ENCODE measurements around the gene COL27A1. TPM values are rescaled to one million over a fixed set of nuclear protein-coding genes. Genes with fewer than 3 reads are reported as not detected.

COL27A1 gene
- polyA plus RNA-seq, 1 of the 3 experiments (the other 2 are of a cell fraction): 8.7 TPM

DNA sequence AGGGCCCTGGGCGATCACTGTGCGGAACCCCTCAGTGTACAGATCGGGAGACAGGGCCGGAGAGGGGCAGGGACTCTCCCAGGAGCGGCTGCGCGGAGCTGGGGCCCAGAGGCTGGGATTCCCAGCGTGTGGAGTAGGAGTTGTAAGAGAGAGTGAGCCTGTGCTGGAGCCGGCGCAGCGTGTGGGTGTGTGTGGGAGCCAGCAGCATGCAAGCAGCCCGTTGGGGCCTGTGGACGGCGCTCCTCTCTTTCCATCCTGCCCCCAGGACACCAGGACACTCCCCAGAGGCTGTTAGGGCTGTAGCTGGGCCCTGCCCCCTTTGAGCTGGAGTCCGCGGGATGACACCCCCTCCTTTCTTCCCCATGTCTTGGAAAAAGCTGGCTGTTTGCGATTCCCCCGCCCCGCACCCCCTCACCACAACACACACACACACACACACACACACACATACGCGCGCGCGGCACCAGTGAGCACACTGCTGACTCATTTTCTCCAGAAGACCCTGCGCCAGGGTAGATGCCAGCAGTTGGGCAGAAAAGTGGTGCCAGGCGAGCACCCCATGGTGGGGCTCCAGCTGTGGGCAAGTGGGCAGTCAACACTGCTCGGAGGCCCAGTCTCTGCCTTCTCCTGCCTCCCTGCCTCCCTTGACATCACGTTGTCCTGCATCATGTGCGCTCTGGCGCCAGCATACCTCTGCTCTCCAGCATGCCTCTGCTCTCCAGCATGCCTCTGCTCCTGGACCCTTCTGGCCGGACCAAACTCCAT lies 1.5 kb downstream of the COL27A1 start (continued):
- TF ChIP-seq, protein P1, sequence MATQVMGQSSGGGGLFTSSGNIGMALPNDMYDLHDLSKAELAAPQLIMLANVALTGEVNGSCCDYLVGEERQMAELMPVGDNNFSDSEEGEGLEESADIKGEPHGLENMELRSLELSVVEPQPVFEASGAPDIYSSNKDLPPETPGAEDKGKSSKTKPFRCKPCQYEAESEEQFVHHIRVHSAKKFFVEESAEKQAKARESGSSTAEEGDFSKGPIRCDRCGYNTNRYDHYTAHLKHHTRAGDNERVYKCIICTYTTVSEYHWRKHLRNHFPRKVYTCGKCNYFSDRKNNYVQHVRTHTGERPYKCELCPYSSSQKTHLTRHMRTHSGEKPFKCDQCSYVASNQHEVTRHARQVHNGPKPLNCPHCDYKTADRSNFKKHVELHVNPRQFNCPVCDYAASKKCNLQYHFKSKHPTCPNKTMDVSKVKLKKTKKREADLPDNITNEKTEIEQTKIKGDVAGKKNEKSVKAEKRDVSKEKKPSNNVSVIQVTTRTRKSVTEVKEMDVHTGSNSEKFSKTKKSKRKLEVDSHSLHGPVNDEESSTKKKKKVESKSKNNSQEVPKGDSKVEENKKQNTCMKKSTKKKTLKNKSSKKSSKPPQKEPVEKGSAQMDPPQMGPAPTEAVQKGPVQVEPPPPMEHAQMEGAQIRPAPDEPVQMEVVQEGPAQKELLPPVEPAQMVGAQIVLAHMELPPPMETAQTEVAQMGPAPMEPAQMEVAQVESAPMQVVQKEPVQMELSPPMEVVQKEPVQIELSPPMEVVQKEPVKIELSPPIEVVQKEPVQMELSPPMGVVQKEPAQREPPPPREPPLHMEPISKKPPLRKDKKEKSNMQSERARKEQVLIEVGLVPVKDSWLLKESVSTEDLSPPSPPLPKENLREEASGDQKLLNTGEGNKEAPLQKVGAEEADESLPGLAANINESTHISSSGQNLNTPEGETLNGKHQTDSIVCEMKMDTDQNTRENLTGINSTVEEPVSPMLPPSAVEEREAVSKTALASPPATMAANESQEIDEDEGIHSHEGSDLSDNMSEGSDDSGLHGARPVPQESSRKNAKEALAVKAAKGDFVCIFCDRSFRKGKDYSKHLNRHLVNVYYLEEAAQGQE (IDR thresholded peaks at IDR 0.05; ENCODE audit: low read depth, low read length): no peak
- TF ChIP-seq CHD2 (IDR thresholded peaks at IDR 0.05; ENCODE audit: low read length, partially characterized antibody) (no peak), ELF1 (IDR thresholded peaks at IDR 0.05) (no peak), TEAD4 (IDR thresholded peaks at IDR 0.05; ENCODE audit: borderline replicate concordance, insufficient read depth) (no peak), MXI1 (IDR thresholded peaks at IDR 0.05; ENCODE audit: low read depth, low read length) (no peak), EZH2phosphoT487 (IDR thresholded peaks at IDR 0.05; ENCODE audit: borderline replicate concordance, low read depth) (no peak), MEF2A (IDR thresholded peaks at IDR 0.05; ENCODE audit: borderline replicate concordance, low read depth) (no peak), RFX5 (IDR thresholded peaks at IDR 0.05; ENCODE audit: low read length) (no peak), EP300 (IDR thresholded peaks at IDR 0.05; ENCODE audit: borderline replicate concordance in 1 of 2, low read depth in 1 of 2, low read length in 1 of 2) (no peak)
- TF ChIP-seq, protein P2, sequence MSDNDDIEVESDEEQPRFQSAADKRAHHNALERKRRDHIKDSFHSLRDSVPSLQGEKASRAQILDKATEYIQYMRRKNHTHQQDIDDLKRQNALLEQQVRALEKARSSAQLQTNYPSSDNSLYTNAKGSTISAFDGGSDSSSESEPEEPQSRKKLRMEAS (IDR thresholded peaks at IDR 0.05; ENCODE audit: low read depth): 0 out of 2 replicates have a peak, but pooled peaks have one; percentile 40
- TF ChIP-seq, protein P3, sequence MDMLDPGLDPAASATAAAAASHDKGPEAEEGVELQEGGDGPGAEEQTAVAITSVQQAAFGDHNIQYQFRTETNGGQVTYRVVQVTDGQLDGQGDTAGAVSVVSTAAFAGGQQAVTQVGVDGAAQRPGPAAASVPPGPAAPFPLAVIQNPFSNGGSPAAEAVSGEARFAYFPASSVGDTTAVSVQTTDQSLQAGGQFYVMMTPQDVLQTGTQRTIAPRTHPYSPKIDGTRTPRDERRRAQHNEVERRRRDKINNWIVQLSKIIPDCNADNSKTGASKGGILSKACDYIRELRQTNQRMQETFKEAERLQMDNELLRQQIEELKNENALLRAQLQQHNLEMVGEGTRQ (IDR thresholded peaks at IDR 0.05; ENCODE audit: borderline replicate concordance, low read depth, low read length): no peak

DNA sequence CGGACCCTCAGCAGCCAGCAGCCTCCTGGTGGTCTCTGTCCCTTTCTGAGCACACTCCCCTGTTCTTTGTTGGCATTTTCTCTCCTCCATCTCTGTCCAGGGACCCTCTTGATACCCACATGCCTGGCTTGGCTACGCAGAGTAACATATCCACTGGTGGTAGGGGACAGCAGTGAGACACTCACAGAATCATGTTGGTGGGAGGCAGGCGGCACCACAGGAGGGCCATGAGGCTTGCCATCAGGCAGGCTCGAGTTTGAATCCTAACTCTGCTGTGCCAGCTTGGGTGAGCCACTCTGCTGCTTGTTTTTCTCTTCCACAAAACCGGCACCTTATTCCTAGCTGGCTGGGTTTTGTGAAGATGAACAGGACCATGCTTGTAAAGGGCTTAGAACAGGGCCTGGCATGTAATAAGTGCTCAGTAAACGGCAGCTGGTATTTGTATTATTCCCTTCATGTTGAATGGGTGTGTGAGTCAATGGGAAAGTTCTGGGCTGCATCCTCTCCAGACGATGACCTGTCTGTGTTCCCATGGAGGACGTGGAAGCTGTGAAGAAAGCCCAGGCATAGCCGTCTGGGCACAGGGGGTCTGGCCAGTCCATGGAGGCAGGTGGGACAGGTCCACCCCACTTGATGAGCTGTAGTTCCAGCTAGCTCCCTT lies 2.3 kb downstream of the COL27A1 start:
- ChIA-PET CTCF (interaction anchor here (0.8 to 14.0 kb wide), 6 partner anchors 29 to 420 kb away, joined by 3 to 187 read pairs (median 22); no protein-coding TSS in a partner anchor), POLR2A (interaction anchor here (0.6 kb wide), 1 partner anchor 127 kb away, joined by 3 read pairs; no protein-coding TSS in a partner anchor)
- Histone ChIP-seq H3K9ac (no peak overlapping the region), H3K36me3 (replicated peaks in 1 of 2; ENCODE audit: control insufficient read depth in 1 of 2, insufficient read depth in 2 of 2, low read length in 1 of 2) (no peaks in the 10 kb centered on the region), H3K9me2 (no peaks in the 10 kb centered on the region), H3K79me2 (ENCODE audit: insufficient read depth) (peaks cover 32% of the 10 kb centered on the region), H3K4me3 (ENCODE audit: low read depth in 2 of 2, low read length in 1 of 2) (no peak overlapping the region), H4K20me1 (ENCODE audit: insufficient read depth) (0 out of 2 replicates have a peak, but pooled peaks cover 7% of the 10 kb centered on the region), H3K4me1 (ENCODE audit: control insufficient read depth in 1 of 2, insufficient read depth in 2 of 2, low read depth in 1 of 2, low read length in 1 of 2) (peaks cover 5 to 8% of the 10 kb centered on the region in 2 experiments; a peak in 2 of 4 replicates), H3K9me3 (no peaks in the 10 kb centered on the region), H3K27me3 (ENCODE audit: insufficient read depth) (peaks cover 5% of the 10 kb centered on the region; the same call in 1 of the 2 replicates), H3F3A (replicated peaks; ENCODE audit: insufficient read depth) (peaks cover 3% of the 10 kb centered on the region), H3K27ac (ENCODE audit: low read depth in 2 of 2, low read length in 1 of 2) (peak overlapping the region in 1 of 2 experiments; percentile 17; a peak in 1 of 4 replicates), H3K4me2 (no peak overlapping the region), H2AFZ (ENCODE audit: low read depth) (no peak overlapping the region)
- no peak for DNase-seq
- WGBS (ENCODE audit: low lambda C conversion rate): 78% methylated on average over 8 of the region's 9 CpGs
- TF ChIP-seq, protein P4, sequence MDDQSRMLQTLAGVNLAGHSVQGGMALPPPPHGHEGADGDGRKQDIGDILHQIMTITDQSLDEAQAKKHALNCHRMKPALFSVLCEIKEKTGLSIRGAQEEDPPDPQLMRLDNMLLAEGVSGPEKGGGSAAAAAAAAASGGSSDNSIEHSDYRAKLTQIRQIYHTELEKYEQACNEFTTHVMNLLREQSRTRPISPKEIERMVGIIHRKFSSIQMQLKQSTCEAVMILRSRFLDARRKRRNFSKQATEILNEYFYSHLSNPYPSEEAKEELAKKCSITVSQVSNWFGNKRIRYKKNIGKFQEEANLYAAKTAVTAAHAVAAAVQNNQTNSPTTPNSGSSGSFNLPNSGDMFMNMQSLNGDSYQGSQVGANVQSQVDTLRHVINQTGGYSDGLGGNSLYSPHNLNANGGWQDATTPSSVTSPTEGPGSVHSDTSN (IDR thresholded peaks at IDR 0.05): no peak
- TF ChIP-seq, protein P5, sequence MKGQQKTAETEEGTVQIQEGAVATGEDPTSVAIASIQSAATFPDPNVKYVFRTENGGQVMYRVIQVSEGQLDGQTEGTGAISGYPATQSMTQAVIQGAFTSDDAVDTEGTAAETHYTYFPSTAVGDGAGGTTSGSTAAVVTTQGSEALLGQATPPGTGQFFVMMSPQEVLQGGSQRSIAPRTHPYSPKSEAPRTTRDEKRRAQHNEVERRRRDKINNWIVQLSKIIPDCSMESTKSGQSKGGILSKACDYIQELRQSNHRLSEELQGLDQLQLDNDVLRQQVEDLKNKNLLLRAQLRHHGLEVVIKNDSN (IDR thresholded peaks at IDR 0.05; ENCODE audit: borderline replicate concordance, low read depth): no peak
- no peak for TF ChIP-seq RFX5 (IDR thresholded peaks at IDR 0.05; ENCODE audit: low read length)
- TF ChIP-seq EZH2phosphoT487 (IDR thresholded peaks at IDR 0.05; ENCODE audit: borderline replicate concordance, low read depth): no peak
- no peak for TF ChIP-seq RCOR1 (IDR thresholded peaks at IDR 0.05; ENCODE audit: low read length)
- TF ChIP-seq, protein P1 (IDR thresholded peaks at IDR 0.05; ENCODE audit: low read depth, low read length): no peak
- no peak for TF ChIP-seq FOXJ3 (CRISPR knock-in tag; IDR thresholded peaks at IDR 0.05)
- no peak for TF ChIP-seq ELF1 (IDR thresholded peaks at IDR 0.05)
